ENCODE results near the gene GLCCI1.
"Not testable (repeated sequence)": the region's sequence is repeated elsewhere in the genome, so short reads cannot be mapped to it uniquely, and the experiment has no call there.

The GLCCI1 gene

GRCh38 chr7:8058322-8058721, 89.7 kb downstream of the GLCCI1 start:
- no peak for TF ChIP-seq CTCF (IDR thresholded peaks at IDR 0.05; ENCODE audit: low read length)
- TF ChIP-seq EZH2 (IDR thresholded peaks at IDR 0.05; ENCODE audit: borderline replicate concordance, low read length), result no peak
- no peak overlapping the region for H3K9ac ChIP-seq (ENCODE audit: low read length)
- no peaks in the 10 kb centered on the region for H3K4me1 ChIP-seq (ENCODE audit: insufficient read depth, low read length, severe bottlenecking)
- H4K20me1 ChIP-seq (ENCODE audit: insufficient read depth, low read length), result no peaks in the 10 kb centered on the region
- H3K27me3 ChIP-seq (ENCODE audit: insufficient read depth, low read length), result no peaks in the 10 kb centered on the region
- H3K4me2 ChIP-seq (ENCODE audit: low read length), result no peak overlapping the region
- no peaks in the 10 kb centered on the region for H3K9me2 ChIP-seq (ENCODE audit: low read depth, low read length)
- H3K4me3 ChIP-seq (ENCODE audit: low read depth, low read length, poor library complexity, severe bottlenecking), result no peak overlapping the region
- H3F3A ChIP-seq (ENCODE audit: insufficient read depth, low read length), result peaks cover 14% of the 10 kb centered on the region
- H3K27ac ChIP-seq (ENCODE audit: low read depth, low read length, poor library complexity, severe bottlenecking), result no peak overlapping the region
- H3K9me3 ChIP-seq (ENCODE audit: low read length), result no peaks in the 10 kb centered on the region
- H2AFZ ChIP-seq (ENCODE audit: low read length), result no peak overlapping the region
- H3K36me3 ChIP-seq (ENCODE audit: insufficient read depth, low read length), result peaks cover 92% of the 10 kb centered on the region
- H3K79me2 ChIP-seq (ENCODE audit: insufficient read depth, low read length), result 0 out of 2 replicates have a peak, but pooled peaks cover 3% of the 10 kb centered on the region

GRCh38 chr7:8058852-8059251, 90.3 kb downstream of the GLCCI1 start:
- Histone ChIP-seq H3K4me1 (ENCODE audit: insufficient read depth, low read length, severe bottlenecking) (no peaks in the 10 kb centered on the region), H3K9ac (ENCODE audit: low read length) (no peak overlapping the region), H3K27me3 (ENCODE audit: insufficient read depth, low read length) (no peaks in the 10 kb centered on the region), H3F3A (ENCODE audit: insufficient read depth, low read length) (peaks cover 14% of the 10 kb centered on the region), H3K4me2 (ENCODE audit: low read length) (no peak overlapping the region), H3K9me2 (ENCODE audit: low read depth, low read length) (no peaks in the 10 kb centered on the region), H3K36me3 (ENCODE audit: insufficient read depth, low read length) (peaks cover 97% of the 10 kb centered on the region), H3K79me2 (ENCODE audit: insufficient read depth, low read length) (0 out of 2 replicates have a peak, but pooled peaks cover 4% of the 10 kb centered on the region), H3K4me3 (ENCODE audit: low read depth, low read length, poor library complexity, severe bottlenecking) (no peak overlapping the region), H4K20me1 (ENCODE audit: insufficient read depth, low read length) (no peaks in the 10 kb centered on the region), H3K27ac (ENCODE audit: low read depth, low read length, poor library complexity, severe bottlenecking) (no peak overlapping the region), H3K9me3 (ENCODE audit: low read length) (no peaks in the 10 kb centered on the region), H2AFZ (ENCODE audit: low read length) (no peak overlapping the region)
- TF ChIP-seq CTCF (IDR thresholded peaks at IDR 0.05; ENCODE audit: low read length) (no peak), EZH2 (IDR thresholded peaks at IDR 0.05; ENCODE audit: borderline replicate concordance, low read length) (no peak)

DNA sequence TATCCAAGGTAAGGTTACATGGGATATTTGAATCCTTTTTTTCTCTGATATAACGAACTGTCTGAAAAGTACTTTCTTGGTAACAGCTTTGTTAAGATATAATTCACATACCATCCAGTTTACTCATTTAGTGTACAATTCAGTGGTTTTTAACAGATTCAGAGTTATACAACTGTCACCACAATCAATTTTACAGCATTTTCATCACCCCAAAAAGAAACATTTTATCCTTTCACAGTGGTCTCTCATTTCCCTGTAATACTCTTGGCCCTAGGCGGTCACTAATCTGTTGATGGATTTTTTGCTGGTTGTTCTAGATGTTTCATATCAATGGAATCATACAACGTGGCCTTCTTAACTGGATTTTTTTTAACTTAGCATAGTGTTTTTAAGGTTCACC, 91.6 kb downstream of the GLCCI1 start:
- Histone ChIP-seq H2AFZ (ENCODE audit: low read length) (no peak overlapping the region), H3K9me3 (ENCODE audit: low read length) (no peaks in the 10 kb centered on the region), H3K9ac (ENCODE audit: low read length) (no peak overlapping the region), H3K27me3 (ENCODE audit: insufficient read depth, low read length) (no peaks in the 10 kb centered on the region), H3K4me2 (ENCODE audit: low read length) (no peak overlapping the region), H3K9me2 (ENCODE audit: low read depth, low read length) (no peaks in the 10 kb centered on the region), H3K4me3 (ENCODE audit: low read depth, low read length, poor library complexity, severe bottlenecking) (no peak overlapping the region), H4K20me1 (ENCODE audit: insufficient read depth, low read length) (no peaks in the 10 kb centered on the region), H3F3A (ENCODE audit: insufficient read depth, low read length) (peaks cover 14% of the 10 kb centered on the region), H3K79me2 (ENCODE audit: insufficient read depth, low read length) (peaks cover 17% of the 10 kb centered on the region), H3K4me1 (ENCODE audit: insufficient read depth, low read length, severe bottlenecking) (no peaks in the 10 kb centered on the region), H3K36me3 (ENCODE audit: insufficient read depth, low read length) (peaks cover 100% of the 10 kb centered on the region), H3K27ac (ENCODE audit: low read depth, low read length, poor library complexity, severe bottlenecking) (no peak overlapping the region)
- TF ChIP-seq EZH2 (IDR thresholded peaks at IDR 0.05; ENCODE audit: borderline replicate concordance, low read length) (no peak), CTCF (IDR thresholded peaks at IDR 0.05; ENCODE audit: low read length) (no peak)

- not testable (repeated sequence) for H3K9me2 ChIP-seq (ENCODE audit: low read depth, low read length); H3K4me1 ChIP-seq (ENCODE audit: insufficient read depth, low read length, severe bottlenecking); H3K4me2 ChIP-seq (ENCODE audit: low read length); H3K27me3 ChIP-seq (ENCODE audit: insufficient read depth, low read length); H3K9me3 ChIP-seq (ENCODE audit: low read length); H3K4me3 ChIP-seq (ENCODE audit: low read depth, low read length, poor library complexity, severe bottlenecking); H4K20me1 ChIP-seq (ENCODE audit: insufficient read depth, low read length); H2AFZ ChIP-seq (ENCODE audit: low read length); H3K9ac ChIP-seq (ENCODE audit: low read length); H3K27ac ChIP-seq (ENCODE audit: low read depth, low read length, poor library complexity, severe bottlenecking)
- Histone ChIP-seq H3K36me3 (ENCODE audit: insufficient read depth, low read length) (peaks cover 91% of the 10 kb centered on the region), H3K79me2 (ENCODE audit: insufficient read depth, low read length) (peaks cover 39% of the 10 kb centered on the region), H3F3A (ENCODE audit: insufficient read depth, low read length) (peaks cover 11% of the 10 kb centered on the region)
These were observed 94.7 kb downstream of the GLCCI1 start for GRCh38 chr7:8063300-8063699.

Measured in OCI-LY1 (cell line).